ENCODE results near the gene XRCC4.
"Not testable (repeated sequence)": the region's sequence is repeated elsewhere in the genome, so short reads cannot be mapped to it uniquely, and the experiment has no call there.

XRCC4 gene

DNA sequence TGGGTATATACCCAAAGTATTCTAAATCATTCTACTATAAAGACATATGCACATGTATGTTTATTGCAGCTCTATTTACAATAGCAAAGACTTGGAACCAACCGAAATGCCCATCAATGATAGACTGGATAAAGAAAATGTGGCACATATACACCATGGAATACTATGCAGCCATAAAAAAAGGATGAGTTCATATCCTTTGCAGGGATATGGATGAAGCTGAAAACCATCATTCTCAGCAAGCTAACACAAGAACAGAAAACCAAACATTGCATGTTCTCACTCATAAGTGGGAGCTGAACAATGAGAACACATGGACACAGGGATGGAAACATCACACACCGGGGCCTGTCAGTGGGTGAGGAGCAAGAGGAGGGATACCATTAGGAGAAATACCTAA, 180.3 kb downstream of the XRCC4 start:
- DNase-seq (ENCODE audit: low spot score in 2 of 2); ATAC-seq (ENCODE audit: low read depth); H3K27me3 Mint-ChIP-seq; H3K4me1 Mint-ChIP-seq; H3K4me3 Mint-ChIP-seq; H3K9me3 Mint-ChIP-seq; H3K27ac Mint-ChIP-seq: not testable (repeated sequence)
- peaks cover 12% of the 10 kb centered on the region for H3K36me3 Mint-ChIP-seq

DNA sequence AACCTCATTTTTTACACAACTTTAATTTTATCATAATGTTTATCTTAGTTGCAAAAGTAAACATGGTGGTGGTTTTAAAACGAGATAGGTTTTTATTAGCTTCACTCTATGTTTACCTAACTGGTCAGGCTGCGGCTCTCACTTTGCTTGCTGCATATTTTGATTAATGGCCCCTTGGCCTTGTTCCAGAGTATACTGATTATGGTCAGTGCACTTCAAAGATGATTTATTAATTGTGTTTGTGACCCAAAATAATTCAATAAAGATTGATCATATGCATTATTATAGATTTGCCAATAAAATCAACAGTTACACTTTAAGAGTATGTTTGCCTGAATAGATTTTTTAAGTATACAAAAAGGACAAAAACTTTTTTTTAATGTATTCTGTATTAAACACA, 188.0 kb downstream of the XRCC4 start:
- no peak for DNase-seq (ENCODE audit: low spot score in 2 of 2)

DNA sequence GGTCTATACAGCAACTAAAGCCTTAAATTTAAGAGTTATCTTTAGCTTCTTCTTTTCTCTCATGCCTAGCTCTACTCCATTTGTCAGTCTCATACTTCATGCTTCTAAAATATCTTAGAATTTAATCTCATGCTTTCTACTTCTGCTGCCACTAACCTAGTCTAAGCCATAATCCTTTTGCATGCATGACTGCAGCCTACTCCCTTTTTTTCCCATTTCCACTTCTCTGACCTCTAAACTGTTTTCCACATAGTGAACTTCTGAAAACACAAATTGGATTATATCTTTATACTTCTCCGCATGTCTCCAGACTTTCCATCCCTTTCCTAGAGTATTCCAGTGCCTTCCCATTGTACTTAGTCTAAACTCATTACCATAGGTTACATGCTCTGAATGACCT, 193.0 kb downstream of the XRCC4 start:
- no peaks in the 10 kb centered on the region for H3K4me1 Mint-ChIP-seq
- peaks cover 2% of the 10 kb centered on the region for H3K36me3 Mint-ChIP-seq
- no peaks in the 10 kb centered on the region for H3K27me3 Mint-ChIP-seq
- H3K9me3 Mint-ChIP-seq, result no peaks in the 10 kb centered on the region
- no peak for DNase-seq (ENCODE audit: low spot score in 2 of 2)
- H3K4me3 Mint-ChIP-seq, result no peak overlapping the region
- ATAC-seq (ENCODE audit: low read depth), result no peak
- H3K27ac Mint-ChIP-seq, result no peak overlapping the region

More for the DNA sequence above, 188.0 kb downstream of the XRCC4 start:
- H3K4me1 Mint-ChIP-seq, result no peaks in the 10 kb centered on the region
- no peak overlapping the region for H3K27ac Mint-ChIP-seq
- H3K4me3 Mint-ChIP-seq, result no peak overlapping the region
- peaks cover 2% of the 10 kb centered on the region for H3K36me3 Mint-ChIP-seq
- no peaks in the 10 kb centered on the region for H3K9me3 Mint-ChIP-seq
- H3K27me3 Mint-ChIP-seq, result no peaks in the 10 kb centered on the region
- ATAC-seq (ENCODE audit: low read depth), result no peak

DNA sequence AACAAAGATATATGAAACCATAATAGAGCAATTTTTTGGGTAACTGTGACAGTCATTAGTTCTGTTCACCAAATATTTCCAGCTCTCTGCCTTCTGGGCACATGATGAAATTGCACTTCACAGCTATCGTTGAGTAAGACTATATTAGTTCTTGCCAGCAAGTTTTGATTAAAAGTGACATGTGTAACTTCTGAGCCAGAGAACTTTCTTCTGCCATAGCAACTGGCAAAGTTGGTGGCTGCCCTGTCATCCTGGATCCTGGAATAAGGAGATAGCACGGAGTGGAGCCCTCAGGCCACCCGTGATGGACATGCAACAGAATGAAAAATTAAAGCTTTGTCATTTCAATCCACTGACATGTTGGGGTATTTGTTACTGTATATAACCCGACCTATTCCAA, 199.8 kb downstream of the XRCC4 start:
- Mint-ChIP-seq H3K9me3 (no peaks in the 10 kb centered on the region), H3K4me3 (no peak overlapping the region), H3K27ac (no peak overlapping the region), H3K36me3 (peaks cover 7% of the 10 kb centered on the region), H3K4me1 (no peaks in the 10 kb centered on the region), H3K27me3 (no peaks in the 10 kb centered on the region)
- ATAC-seq (ENCODE audit: low read depth) (no peak), DNase-seq (ENCODE audit: low spot score in 2 of 2) (no peak)

DNA sequence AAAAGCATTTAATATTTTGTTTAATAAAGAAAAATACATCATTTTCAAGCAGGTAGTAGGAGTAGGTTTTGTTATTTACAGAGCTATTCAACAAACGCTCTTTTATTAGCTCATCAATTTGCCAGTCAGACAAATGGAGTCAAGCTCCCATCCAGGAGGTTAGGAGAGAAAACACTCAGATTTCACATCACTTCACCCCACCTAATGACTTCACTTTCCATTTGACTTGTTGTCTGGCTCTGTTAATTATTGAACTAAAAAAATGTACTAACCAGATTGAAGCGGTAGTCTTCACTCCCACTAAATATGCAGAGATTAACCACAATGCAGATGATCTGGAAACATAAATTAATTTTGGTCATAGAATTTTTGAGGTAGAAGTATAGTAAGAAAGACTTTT, 200.6 kb downstream of the XRCC4 start:
- no peaks in the 10 kb centered on the region for H3K4me1 Mint-ChIP-seq
- ATAC-seq (ENCODE audit: low read depth) (no peak), DNase-seq (ENCODE audit: low spot score in 2 of 2) (no peak)
- no peak overlapping the region for H3K4me3 Mint-ChIP-seq
- H3K9me3 Mint-ChIP-seq, result no peaks in the 10 kb centered on the region
- H3K36me3 Mint-ChIP-seq, result peaks cover 6% of the 10 kb centered on the region
- no peak overlapping the region for H3K27ac Mint-ChIP-seq
- H3K27me3 Mint-ChIP-seq, result no peaks in the 10 kb centered on the region

DNA sequence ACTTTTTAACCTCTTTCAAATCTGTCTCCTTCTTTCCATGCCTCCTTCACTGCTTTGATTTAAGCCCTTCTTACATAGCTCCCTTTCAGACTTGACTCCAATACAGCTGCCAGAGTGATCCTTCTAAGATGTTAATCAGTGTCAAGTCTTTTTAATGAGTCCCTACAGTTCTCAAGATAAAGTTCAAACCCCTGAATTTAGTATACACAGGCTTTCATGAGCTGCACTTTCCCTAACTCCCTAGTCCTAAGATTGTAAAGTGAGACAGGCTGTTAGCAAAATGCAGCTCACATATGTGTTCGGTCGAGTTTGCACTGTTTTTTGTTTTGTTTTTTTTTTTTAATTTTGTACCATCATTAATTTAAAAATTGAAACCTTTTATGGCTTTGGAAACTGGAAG, 203.8 kb downstream of the XRCC4 start:
- no peaks in the 10 kb centered on the region for H3K27me3 Mint-ChIP-seq
- no peak overlapping the region for H3K27ac Mint-ChIP-seq
- H3K36me3 Mint-ChIP-seq, result peaks cover 7% of the 10 kb centered on the region
- H3K4me1 Mint-ChIP-seq, result no peaks in the 10 kb centered on the region
- no peak for ATAC-seq (ENCODE audit: low read depth)
- no peak overlapping the region for H3K4me3 Mint-ChIP-seq
- H3K9me3 Mint-ChIP-seq, result peaks cover 1% of the 10 kb centered on the region
- no peak for DNase-seq (ENCODE audit: low spot score in 2 of 2)

DNA sequence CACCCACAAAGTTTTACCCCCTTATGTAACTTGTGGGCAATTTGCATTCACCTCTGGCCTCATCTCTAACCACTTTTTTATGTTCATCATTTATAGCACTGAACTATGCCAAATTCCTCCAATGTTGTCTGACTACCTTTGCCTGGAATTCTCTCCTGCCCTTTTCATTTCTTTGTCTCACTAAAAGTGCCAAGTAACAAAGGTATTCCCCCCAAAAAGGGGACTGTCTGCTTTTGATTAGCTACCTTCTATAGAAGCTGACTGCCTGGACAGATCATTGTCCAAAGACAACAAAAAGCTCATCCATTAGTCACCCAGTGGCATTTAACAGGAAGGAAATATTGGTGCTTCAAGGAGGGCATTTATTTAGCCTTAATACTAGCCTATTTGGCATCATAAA, 204.3 kb downstream of the XRCC4 start:
- no peak for ATAC-seq (ENCODE audit: low read depth)
- DNase-seq (ENCODE audit: low spot score in 2 of 2), result no peak
- no peaks in the 10 kb centered on the region for H3K4me1 Mint-ChIP-seq
- no peak overlapping the region for H3K4me3 Mint-ChIP-seq
- peaks cover 7% of the 10 kb centered on the region for H3K36me3 Mint-ChIP-seq
- H3K27ac Mint-ChIP-seq, result no peak overlapping the region
- peaks cover 2% of the 10 kb centered on the region for H3K9me3 Mint-ChIP-seq
- H3K27me3 Mint-ChIP-seq, result no peaks in the 10 kb centered on the region

DNA sequence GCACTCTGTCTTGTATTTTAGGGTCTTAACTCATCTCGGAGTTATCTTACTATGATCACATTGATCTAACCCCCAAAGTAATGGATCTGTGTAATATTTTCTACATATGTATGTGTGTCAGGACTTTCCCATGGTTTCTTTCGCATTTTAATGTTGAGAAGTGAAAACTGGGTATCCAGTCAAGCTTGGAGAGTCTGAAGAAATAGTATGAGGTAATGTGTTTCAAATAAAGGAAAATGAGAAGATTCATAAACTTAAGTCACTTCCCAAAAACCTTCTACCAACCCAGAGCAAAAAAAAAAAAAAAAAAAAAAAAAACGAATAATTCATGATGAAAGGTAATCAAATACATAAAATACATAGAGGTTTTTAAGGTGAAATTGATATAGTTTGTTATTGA, 206.4 kb downstream of the XRCC4 start:
- Mint-ChIP-seq H3K9me3 (peaks cover 4% of the 10 kb centered on the region), H3K27me3 (no peaks in the 10 kb centered on the region), H3K4me3 (no peak overlapping the region), H3K36me3 (peaks cover 9% of the 10 kb centered on the region), H3K4me1 (no peaks in the 10 kb centered on the region), H3K27ac (no peak overlapping the region)
- ATAC-seq (ENCODE audit: low read depth) (no peak), DNase-seq (ENCODE audit: low spot score in 2 of 2) (no peak)

DNA sequence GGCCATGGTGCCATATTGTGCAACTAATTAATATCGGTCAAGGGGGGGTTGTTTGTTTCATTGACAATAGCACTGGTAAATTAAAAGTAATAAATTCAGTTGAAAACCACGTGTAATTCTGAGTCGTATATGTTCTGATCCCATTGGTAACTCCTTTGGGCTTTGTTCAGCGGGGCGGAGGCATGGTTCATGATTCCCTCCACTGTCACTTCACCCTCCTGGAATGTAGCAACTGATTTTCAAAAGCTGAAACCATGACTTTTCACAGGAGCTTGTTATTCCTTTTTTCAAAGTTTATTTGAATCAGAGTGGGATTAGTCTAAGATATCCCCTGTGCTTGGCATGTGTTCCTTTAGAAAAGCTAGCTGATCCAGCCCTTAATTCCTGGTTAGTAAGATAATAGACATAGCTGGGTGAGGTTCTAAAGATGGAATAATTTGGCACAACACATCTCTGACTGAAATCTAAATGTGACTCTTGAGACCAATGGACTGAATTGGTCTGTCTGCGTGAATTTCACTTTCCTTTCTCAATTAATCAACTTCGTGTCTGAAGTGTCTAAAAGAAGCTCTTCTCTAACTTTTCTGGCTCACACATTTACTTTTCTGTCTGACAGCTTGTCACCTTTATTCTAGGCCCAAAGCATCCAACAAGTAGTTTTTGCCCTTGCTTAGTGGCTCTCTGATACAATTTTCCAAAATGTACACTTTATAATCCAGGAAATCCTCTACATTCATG, 208.5 kb downstream of the XRCC4 start:
- DNase-seq (ENCODE audit: low spot score in 2 of 2) (no peak), ATAC-seq (ENCODE audit: low read depth) (no peak)
- Mint-ChIP-seq H3K4me1 (no peaks in the 10 kb centered on the region), H3K27ac (no peak overlapping the region), H3K36me3 (peaks cover 12% of the 10 kb centered on the region), H3K4me3 (no peak overlapping the region), H3K9me3 (peaks cover 11% of the 10 kb centered on the region), H3K27me3 (no peaks in the 10 kb centered on the region)

DNA sequence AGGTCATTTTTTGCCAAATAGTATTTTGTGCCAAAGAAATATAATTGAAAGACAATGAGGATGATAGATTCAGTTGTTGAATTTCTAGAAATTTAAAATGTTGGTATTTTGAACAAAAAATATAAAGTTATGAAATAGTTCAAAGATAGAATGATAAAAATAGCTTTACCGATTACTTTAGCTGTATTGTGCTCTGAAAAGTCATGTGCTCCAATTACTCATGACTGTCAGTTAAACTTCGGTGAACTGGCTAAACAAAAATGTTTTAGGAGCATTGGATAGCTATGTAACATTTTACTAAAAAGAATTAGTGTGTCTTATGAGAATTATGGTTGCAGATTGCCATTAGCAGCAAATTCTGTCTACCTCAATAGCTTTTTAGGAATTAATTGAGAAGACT, 216.9 kb downstream of the XRCC4 start:
- no peak for ATAC-seq (ENCODE audit: low read depth)
- DNase-seq (ENCODE audit: low spot score in 2 of 2), result no peak
- no peaks in the 10 kb centered on the region for H3K4me1 Mint-ChIP-seq
- H3K4me3 Mint-ChIP-seq, result no peak overlapping the region
- no peaks in the 10 kb centered on the region for H3K27me3 Mint-ChIP-seq
- H3K27ac Mint-ChIP-seq, result no peak overlapping the region
- peaks cover 5% of the 10 kb centered on the region for H3K36me3 Mint-ChIP-seq
- H3K9me3 Mint-ChIP-seq, result peaks cover 5% of the 10 kb centered on the region

DNA sequence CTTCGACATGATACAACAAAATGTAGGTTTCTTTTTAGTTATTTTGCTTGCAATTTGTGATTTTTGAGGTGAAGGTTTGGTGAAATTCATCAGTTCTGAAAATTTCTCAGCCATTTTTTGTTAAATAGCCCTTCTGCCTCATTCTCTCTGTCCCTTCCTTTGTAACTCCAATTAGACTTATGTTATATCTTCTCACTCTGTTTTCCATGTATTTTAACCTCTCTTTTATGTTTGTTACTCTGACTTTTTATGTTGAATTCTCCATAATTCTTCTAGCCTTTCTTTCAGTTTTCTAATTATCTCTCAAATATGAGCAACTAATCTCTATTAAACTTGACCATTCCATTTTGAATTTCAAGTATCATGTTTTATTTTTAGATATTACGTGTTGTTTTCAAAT, 222.0 kb downstream of the XRCC4 start:
- Mint-ChIP-seq H3K27ac (no peak overlapping the region), H3K4me1 (no peaks in the 10 kb centered on the region), H3K36me3 (peaks cover 11% of the 10 kb centered on the region), H3K9me3 (peaks cover 6% of the 10 kb centered on the region), H3K4me3 (no peak overlapping the region), H3K27me3 (no peaks in the 10 kb centered on the region)
- DNase-seq (ENCODE audit: low spot score in 2 of 2), result no peak
- no peak for ATAC-seq (ENCODE audit: low read depth)

DNA sequence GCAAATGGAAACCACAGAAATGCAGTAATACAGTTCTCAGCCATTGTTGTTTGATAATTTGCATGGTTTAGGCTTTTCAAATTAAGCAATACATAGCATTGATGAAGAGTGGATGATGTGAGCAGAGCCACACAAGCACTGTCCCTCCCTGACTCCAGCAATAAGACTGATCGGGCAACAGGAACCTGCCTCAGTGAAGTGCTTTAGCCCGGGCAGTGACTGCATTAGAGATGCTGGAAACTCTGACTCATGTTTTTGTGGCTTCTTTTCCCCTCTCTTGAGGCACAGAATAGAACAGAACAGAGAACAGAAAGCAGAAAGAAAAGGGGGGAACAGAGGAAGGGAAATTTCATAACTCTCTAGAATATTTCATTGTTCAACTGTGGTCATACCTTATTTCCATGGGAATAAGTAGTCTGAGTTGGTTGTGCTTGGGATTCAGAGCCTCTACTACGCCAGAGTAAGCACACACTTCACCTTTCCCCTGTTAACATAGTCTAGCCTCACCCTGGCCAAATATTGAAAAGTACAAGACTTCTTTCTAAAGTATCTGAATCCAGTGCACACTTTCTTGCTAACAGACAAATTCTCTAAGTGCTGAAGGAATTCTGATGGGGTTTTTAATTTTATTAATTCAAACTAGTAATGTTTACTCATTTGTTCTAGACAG, 229.4 kb downstream of the XRCC4 start:
- Mint-ChIP-seq H3K4me1 (peaks cover 7% of the 10 kb centered on the region), H3K27ac (peak overlapping the region; percentile 7), H3K27me3 (no peaks in the 10 kb centered on the region), H3K36me3 (peaks cover 3% of the 10 kb centered on the region), H3K9me3 (peaks cover 1% of the 10 kb centered on the region), H3K4me3 (no peak overlapping the region)
- DNase-seq (ENCODE audit: low spot score in 2 of 2) (no peak), ATAC-seq (ENCODE audit: low read depth) (no peak)

DNA sequence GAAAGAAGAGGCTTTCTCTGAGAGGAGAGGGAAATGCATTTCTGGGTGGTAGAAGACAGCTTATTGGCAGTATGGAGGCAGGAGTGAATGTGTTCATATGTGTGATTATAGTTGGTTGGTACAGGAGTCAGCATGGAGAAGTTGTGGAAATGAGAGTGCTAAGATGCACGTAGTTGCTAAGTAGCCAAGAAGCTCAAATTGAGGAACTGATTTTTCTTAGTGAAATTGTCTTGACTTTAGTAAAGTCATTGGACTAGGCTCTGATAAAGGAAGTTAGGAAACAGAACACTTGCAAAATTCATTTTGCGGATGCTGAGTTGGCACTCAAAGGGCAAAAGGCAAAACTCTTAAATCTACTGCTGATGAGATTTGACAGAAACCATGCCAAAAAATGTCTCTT, 235.3 kb downstream of the XRCC4 start:
- no peak overlapping the region for H3K4me3 Mint-ChIP-seq
- no peak for ATAC-seq (ENCODE audit: low read depth)

DNA sequence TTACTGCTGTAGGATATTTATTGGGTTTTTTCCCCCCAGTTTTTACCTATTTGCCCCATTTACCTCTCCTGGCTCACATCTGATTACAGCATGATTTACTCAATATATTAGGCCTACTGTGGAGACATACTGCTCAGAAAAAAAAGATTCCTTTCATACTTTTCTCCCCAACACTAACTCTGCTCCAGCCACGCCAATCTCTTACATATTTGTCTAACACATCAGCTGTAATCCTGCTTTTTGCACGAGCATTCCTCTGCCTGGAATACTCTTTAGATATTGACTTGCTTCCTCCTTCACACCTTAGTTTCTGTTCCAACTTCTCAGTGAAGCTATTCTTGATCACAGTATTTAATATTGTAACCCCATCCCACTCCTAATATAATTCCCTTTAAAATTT, 236.1 kb downstream of the XRCC4 start:
- DNase-seq (ENCODE audit: low spot score in 2 of 2), result no peak
- H3K27ac Mint-ChIP-seq, result no peak overlapping the region
- H3K27me3 Mint-ChIP-seq, result no peaks in the 10 kb centered on the region

More for the DNA sequence above, 235.3 kb downstream of the XRCC4 start:
- Mint-ChIP-seq H3K27me3 (no peaks in the 10 kb centered on the region), H3K9me3 (peaks cover 6% of the 10 kb centered on the region), H3K27ac (no peak overlapping the region), H3K36me3 (peaks cover 7% of the 10 kb centered on the region), H3K4me1 (no peaks in the 10 kb centered on the region)
- DNase-seq (ENCODE audit: low spot score in 2 of 2), result no peak

More for the DNA sequence above, 236.1 kb downstream of the XRCC4 start:
- Mint-ChIP-seq H3K36me3 (peaks cover 7% of the 10 kb centered on the region), H3K4me1 (no peaks in the 10 kb centered on the region), H3K4me3 (no peak overlapping the region), H3K9me3 (peaks cover 6% of the 10 kb centered on the region)
- no peak for ATAC-seq (ENCODE audit: low read depth)

All from memory B cell (primary cell).